Osteocyte (in vitro differentiated cells): ENCODE measurements around the gene DYNC1H1. TPM values are rescaled to one million over a fixed set of nuclear protein-coding genes. Genes with fewer than 3 reads are reported as not detected.
A peak's percentile ranks its signal among the peaks of the same experiment; 100 is the strongest.
"Not testable (repeated sequence)": the region's sequence is repeated elsewhere in the genome, so short reads cannot be mapped to it uniquely, and the experiment has no call there.

Experiments used
- DNase-seq: peaks from one replicate; pipeline ENCODE4 v3.0.0; 2021; ENCODE audit warnings: mixed read lengths; ENCODE audit not compliant: unreplicated experiment; ENCODE audit errors: extremely low spot score
- H3K27ac Mint-ChIP-seq: one replicate; pipeline ENCODE4 v1.8.0; 2021; ENCODE audit warnings: mild to moderate bottlenecking, mixed read lengths; ENCODE audit not compliant: unreplicated experiment
- H3K27me3 Mint-ChIP-seq: one replicate; pipeline ENCODE4 v1.8.0; 2021; ENCODE audit warnings: mixed read lengths; ENCODE audit not compliant: unreplicated experiment
- H3K36me3 Mint-ChIP-seq: one replicate; pipeline ENCODE4 v1.8.0; 2021; ENCODE audit warnings: mixed read lengths; ENCODE audit not compliant: unreplicated experiment
- H3K4me1 Mint-ChIP-seq: one replicate; pipeline ENCODE4 v1.8.0; 2021; ENCODE audit warnings: mixed read lengths; ENCODE audit not compliant: unreplicated experiment
- H3K4me3 Mint-ChIP-seq: one replicate; pipeline ENCODE4 v1.8.0; 2021; ENCODE audit warnings: mild to moderate bottlenecking, moderate library complexity, mixed read lengths; ENCODE audit not compliant: unreplicated experiment
- H3K9me3 Mint-ChIP-seq: one replicate; pipeline ENCODE4 v1.8.0; 2021; ENCODE audit warnings: mixed read lengths; ENCODE audit not compliant: unreplicated experiment
- total RNA-seq: library from RNA; stranded (reverse); gene quantifications from 2 replicates; pipeline ENCODE4 v1.2.1, GENCODE V29; 2021
- TF ChIP-seq, protein P1 (sequence below): fragments of 200-600 bp; sonication (generic); IDR thresholded peaks from 2 replicates; pipeline ENCODE4 v1.5.0; 2021; ENCODE audit warnings: antibody characterized with exemption, mild to moderate bottlenecking, moderate library complexity

Gene DYNC1H1
- total RNA-seq, 1 donor from 2014 or later = 821 TPM

DNA sequence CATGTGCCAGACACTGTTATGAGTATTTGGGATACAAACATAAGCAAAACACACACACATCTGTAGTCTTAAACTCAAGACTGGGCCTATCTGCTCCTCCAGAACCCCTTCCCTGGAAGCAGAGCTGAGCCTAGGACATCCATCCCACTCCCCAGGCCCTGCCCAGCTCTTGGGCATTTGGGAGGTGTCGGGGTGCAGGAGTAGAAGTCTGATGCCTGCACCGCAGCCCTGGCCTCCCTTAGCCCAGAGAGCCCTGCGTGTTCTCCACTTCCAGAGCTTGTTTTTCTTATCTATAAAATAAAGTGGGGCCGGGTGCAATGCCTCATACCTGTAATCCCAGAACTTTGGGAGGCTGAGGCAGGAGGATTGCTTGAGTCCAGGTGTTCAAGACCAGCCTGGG, 110.8 kb downstream of the DYNC1H1 start:
- DNase-seq = no peak
- peaks cover 17% of the 10 kb centered on the region for H3K36me3 Mint-ChIP-seq
- H3K4me3 Mint-ChIP-seq = no peak overlapping the region

DNA sequence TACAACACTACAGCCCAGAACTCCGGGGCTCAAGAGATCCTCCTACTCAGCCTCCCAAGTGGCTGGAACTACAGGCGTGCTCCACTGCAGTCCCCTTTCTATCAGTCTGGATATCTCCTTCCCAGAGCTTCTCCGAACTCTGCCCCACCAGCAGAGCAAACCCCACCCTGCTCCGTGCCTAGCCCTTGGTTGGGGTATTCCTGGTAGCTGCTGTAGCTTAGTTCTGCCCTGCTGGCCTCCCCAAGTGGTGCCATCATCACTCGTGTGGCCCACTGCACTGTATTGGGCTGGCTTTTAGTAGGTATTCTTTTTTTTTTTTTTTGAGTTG, 113.0 kb downstream of the DYNC1H1 start:
- Mint-ChIP-seq H3K9me3 (no peaks in the 10 kb centered on the region), H3K4me1 (peaks cover 4% of the 10 kb centered on the region), H3K27me3 (no peaks in the 10 kb centered on the region), H3K4me3 (no peak overlapping the region), H3K36me3 (peaks cover 36% of the 10 kb centered on the region), H3K27ac (peak overlapping the region; percentile 27)
- TF ChIP-seq, protein P1, sequence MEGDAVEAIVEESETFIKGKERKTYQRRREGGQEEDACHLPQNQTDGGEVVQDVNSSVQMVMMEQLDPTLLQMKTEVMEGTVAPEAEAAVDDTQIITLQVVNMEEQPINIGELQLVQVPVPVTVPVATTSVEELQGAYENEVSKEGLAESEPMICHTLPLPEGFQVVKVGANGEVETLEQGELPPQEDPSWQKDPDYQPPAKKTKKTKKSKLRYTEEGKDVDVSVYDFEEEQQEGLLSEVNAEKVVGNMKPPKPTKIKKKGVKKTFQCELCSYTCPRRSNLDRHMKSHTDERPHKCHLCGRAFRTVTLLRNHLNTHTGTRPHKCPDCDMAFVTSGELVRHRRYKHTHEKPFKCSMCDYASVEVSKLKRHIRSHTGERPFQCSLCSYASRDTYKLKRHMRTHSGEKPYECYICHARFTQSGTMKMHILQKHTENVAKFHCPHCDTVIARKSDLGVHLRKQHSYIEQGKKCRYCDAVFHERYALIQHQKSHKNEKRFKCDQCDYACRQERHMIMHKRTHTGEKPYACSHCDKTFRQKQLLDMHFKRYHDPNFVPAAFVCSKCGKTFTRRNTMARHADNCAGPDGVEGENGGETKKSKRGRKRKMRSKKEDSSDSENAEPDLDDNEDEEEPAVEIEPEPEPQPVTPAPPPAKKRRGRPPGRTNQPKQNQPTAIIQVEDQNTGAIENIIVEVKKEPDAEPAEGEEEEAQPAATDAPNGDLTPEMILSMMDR = no peak
- no peak for DNase-seq

More for the DNA sequence above, 110.8 kb downstream of the DYNC1H1 start:
- TF ChIP-seq, protein P1 = no peak
- no peaks in the 10 kb centered on the region for H3K27me3 Mint-ChIP-seq
- H3K9me3 Mint-ChIP-seq = no peaks in the 10 kb centered on the region
- H3K27ac Mint-ChIP-seq = no peak overlapping the region
- peaks cover 9% of the 10 kb centered on the region for H3K4me1 Mint-ChIP-seq

DNA sequence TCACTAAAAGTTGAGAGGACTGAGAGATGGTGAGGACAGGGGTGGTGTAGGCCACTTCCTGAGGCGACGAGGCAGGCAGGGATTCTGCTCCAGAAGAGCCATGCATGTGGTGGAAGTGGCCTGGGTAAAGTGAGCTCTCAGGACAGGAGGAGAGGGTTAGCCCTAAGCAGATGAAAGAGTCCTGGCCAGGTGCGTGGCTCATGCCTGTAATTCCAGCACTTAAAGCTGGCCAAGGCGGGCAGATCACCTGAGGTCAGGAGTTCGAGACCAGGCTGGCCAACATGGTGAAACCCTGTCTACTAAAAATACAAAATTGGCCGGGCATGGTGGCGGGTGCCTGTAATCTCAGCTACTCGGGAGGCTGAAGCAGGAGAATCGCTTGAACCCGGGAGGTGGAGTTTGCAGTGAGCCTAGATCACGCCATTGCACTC, 114.0 kb downstream of the DYNC1H1 start:
- H3K9me3 Mint-ChIP-seq, DNase-seq, H3K27ac Mint-ChIP-seq, H3K27me3 Mint-ChIP-seq, H3K4me1 Mint-ChIP-seq, H3K4me3 Mint-ChIP-seq: not testable (repeated sequence)
- H3K36me3 Mint-ChIP-seq = peaks cover 44% of the 10 kb centered on the region

DNA sequence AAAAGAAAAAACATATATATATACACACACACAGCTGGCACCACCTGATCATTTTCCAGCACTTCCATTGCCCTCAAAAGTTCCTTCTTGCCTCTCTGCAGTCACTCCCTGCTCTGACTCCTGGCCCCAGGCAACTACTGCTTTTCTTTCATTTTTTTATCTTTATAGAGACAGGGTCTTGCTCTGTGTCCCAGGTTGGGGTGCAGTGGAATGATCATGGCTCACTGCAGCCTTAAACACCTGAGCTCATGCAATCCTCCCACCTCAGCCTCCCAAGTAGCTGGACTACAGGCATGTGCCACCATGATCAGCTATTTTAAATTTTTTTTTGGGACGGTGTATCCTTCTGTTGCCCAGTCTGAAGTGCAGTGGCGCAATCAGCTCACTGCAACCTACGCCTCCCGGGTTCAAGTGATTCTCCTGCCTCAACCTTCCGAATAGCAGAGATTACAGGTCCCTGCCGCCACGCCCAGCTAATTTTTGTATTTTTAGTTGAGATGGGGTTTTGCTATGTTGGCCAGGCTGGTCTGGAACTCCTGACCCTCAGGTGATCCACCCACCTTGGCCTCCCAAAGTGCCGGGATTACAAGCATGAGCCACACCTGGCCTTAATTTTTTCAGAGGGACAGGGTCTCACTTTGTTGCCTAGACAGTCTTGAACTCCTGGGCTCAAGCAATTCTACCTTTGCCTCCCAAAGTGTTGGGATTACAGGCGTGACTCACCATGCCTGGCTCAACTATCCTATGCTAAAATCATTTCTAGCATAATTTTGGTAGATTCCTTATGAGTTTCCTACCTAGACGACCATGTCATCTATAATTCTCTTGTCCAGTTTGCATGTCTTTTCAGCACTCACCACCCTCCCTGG, 114.7 kb downstream of the DYNC1H1 start:
- Mint-ChIP-seq H3K27me3 (no peaks in the 10 kb centered on the region), H3K9me3 (no peaks in the 10 kb centered on the region), H3K27ac (peak overlapping the region; percentile 44), H3K4me3 (no peak overlapping the region), H3K36me3 (peaks cover 50% of the 10 kb centered on the region), H3K4me1 (peaks cover 16% of the 10 kb centered on the region)
- DNase-seq = no peak
- TF ChIP-seq, protein P1 = no peak

DNA sequence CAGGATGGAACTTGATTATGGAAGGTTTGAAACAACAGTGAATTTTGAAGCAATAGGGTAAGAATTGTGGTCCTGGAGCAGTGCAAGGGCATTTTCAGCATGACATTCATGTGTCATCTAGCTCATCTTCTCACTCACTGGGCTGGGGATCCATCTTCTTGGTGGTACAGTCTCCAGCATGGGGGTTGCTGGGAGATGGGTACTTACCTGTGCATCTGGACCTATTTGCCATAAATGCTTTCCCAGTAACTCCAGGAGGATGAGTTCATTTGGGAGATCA, 115.3 kb downstream of the DYNC1H1 start:
- TF ChIP-seq, protein P1 = no peak
- DNase-seq = no peak
- Mint-ChIP-seq H3K27ac (no peak overlapping the region), H3K9me3 (no peaks in the 10 kb centered on the region), H3K4me3 (no peak overlapping the region), H3K36me3 (peaks cover 52% of the 10 kb centered on the region), H3K4me1 (peaks cover 21% of the 10 kb centered on the region), H3K27me3 (no peaks in the 10 kb centered on the region)
